DND-41 (cell line): Measurements from ENCODE around the gene EMC10.

Experiments used
- EZH2 ChIP-seq: IDR thresholded peaks from 3 replicates; pipeline ENCODE4 v1.6.1; 2012; ENCODE audit warnings: borderline replicate concordance, low read depth, mild to moderate bottlenecking, moderate library complexity, low read length, inconsistent platforms; ENCODE audit not compliant: severe bottlenecking
- TF ChIP-seq, protein P1 (sequence below): IDR thresholded peaks from 2 replicates; pipeline ENCODE4 v1.5.1; 2012; ENCODE audit warnings: borderline replicate concordance, low read length, moderate library complexity, mild to moderate bottlenecking; ENCODE audit not compliant: poor library complexity, severe bottlenecking; ENCODE audit errors: extremely low read depth

DNA sequence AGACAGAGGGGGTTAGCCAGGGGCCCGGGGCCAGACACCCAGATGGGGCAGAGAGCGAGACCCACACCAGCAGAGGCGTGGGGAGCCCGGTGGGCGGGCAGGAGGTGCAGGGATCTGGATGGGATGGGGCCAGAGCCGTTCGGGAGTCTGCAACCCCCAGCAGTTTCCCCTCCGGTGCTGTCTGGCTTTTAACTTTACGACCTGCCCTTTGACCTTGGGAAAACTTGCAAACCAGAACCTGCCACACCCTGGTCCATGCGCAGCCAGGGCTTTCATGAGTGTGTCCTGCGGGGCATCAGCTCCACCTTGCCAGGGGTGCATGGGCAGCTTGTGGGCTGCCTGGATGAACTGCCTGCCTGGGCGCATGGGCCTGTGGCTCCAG lies 24.9 kb downstream of the EMC10 start:
- TF ChIP-seq, protein P1, sequence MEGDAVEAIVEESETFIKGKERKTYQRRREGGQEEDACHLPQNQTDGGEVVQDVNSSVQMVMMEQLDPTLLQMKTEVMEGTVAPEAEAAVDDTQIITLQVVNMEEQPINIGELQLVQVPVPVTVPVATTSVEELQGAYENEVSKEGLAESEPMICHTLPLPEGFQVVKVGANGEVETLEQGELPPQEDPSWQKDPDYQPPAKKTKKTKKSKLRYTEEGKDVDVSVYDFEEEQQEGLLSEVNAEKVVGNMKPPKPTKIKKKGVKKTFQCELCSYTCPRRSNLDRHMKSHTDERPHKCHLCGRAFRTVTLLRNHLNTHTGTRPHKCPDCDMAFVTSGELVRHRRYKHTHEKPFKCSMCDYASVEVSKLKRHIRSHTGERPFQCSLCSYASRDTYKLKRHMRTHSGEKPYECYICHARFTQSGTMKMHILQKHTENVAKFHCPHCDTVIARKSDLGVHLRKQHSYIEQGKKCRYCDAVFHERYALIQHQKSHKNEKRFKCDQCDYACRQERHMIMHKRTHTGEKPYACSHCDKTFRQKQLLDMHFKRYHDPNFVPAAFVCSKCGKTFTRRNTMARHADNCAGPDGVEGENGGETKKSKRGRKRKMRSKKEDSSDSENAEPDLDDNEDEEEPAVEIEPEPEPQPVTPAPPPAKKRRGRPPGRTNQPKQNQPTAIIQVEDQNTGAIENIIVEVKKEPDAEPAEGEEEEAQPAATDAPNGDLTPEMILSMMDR, result no peak
- no peak for TF ChIP-seq EZH2
